GM18508 (cell line): ENCODE results near the gene CDC42EP3.

Experiments
- ATAC-seq: cut with Tn5 transposase; IDR thresholded peaks from one replicate; pipeline ENCODE4 v1.9.1; 2021; ENCODE audit warnings: moderate number of reproducible peaks; ENCODE audit not compliant: insufficient read depth, unreplicated experiment

Gene CDC42EP3

DNA sequence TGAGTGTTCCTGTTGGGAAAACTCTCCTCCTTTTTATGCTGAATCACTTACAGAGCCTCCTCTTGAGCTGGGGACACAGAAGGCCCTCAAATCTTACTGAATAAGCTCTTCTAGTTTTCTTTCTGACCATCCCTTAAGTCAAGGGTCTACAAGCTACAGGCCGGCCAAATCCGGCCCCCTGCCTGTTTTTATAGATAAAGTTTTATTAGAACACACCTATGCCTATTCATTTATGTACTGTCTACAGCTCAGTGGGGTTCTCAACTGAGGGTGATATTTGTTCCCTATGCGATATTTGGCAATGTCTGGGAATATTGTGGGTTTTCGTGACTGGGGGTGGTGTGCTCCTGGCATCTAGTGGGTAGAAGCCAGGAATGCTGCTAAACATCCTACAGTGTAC is 14.0 kb downstream of the CDC42EP3 start:
- no peak for ATAC-seq

DNA sequence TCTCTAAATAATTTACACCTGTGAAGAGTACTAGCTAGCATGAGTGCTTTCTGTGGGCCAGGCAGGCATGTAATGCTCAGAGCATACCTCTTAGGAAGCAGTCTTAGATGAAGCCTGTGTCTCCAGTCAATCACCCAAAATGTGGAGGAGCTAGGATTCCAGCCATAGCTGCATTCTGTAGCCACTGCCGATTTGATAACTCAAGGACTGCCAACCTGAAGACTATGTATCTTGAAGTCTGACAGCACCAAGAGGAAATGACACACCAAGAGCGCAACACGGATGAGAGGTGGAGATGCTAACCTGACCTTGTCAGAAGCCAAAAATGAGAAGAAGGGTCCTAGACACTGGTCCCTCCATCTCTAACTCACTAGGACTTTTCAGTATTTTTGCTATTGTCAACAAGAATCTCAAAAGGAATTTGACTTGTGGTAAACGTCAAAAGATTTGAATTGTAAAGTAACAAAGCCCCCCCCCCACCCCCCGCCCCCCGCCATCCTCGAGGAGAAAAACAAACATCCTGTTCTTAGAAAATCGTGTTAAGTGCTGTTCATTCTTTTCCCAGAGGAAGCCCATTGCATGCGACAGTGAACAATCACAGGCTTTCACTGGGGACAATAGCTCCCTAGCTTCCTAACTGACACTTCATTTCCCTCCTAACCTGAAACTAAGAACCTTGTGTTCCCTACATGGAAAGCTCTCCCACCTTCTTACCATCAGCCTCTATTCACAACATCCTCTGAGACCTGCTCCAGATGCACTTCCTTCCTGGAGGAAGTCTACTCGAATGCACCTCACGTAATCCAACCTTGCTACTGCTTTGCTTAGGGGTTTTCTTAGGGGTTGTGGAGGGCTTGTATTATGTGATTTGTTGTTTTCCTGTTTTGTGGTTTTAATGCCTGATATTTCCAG is 14.7 kb downstream of the CDC42EP3 start:
- no peak for ATAC-seq

- peak; percentile 68 for ATAC-seq
Measured at GRCh38 chr2:37654932-37655841, 16.3 kb downstream of the CDC42EP3 start.

DNA sequence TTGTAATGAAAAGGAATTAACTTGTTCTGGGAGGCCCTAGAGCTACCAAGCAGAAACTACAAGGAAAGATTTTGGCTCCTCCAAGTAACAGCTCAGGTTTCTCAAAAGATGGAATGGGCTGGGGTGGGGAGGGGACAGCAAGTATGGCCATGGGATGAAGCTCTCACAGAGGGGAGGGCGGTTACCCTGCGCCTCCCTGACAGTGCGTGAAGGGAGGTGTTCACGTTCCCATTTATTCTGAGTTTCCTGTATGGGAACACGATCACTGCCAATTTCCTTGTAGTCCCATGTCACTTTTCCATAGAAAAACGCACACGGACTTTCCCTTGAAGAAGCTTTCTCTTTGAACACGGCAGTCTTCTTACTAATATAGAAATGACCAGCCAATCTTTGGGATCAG is 17.0 kb downstream of the CDC42EP3 start:
- ATAC-seq = no peak

GRCh38 chr2:37653805-37654378 is 17.6 kb downstream of the CDC42EP3 start:
- peak; percentile 36 for ATAC-seq

DNA sequence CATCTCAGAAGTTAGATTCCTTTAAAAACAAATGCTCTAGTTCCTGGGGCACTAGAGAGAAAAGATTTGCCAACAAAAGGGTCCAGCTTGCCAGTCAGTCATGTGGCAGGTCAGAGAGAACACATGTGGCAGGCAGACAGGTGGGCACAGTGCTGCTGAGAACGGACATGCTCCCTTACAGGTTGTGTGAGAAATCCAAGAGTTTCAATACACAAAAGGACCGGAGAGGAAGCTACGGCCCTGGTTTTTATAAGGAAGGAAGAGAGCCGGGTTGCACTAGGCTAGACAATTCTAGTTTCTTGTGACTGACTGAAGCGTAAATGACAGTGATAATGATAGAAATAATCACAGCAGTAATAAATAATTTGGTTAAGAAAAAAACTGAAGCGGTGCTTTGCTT is 18.3 kb downstream of the CDC42EP3 start:
- no peak for ATAC-seq

DNA sequence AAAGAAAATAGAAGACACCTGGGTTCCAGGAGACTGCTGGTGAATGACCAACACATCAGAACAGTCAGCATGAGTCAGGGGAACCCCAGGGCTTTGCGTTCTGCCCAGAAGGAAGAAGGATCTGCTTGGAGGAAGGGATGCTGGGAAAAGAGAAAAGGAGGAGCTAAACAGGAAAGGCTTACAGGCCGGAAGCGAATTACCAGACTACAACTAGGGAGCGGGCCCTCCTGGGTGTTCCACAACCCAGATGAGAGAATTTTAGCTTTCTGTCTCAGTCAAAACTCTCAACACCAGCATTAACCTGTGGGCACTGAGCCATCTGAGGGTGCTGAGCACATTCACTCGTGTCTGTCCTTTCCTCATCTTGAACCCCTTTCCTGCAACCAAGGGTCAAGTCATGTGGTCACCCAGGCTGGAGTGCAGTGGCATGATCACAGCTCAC is 19.2 kb downstream of the CDC42EP3 start:
- ATAC-seq = no peak

- no peak for ATAC-seq
Measured at GRCh38 chr2:37650548-37651093, 20.8 kb downstream of the CDC42EP3 start.

DNA sequence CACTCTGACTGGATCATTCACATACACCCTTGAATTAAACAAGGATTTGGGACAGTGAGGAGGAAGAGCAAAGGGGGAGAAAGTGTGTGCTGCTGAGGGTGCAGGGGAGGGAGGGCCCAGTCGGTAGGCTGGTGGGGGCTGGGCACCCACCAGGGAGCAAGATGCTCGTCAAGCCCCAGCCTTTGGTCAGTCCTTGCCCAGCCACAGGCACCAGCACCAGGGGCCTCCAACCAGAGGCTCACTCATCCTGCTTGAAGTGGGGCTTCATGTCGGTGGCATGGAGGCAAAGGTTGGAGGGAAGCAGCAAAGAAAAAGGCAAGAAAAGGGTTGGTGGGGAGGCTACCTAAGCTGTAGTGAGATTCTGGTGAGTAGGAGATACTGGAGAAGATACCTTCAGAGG is 21.9 kb downstream of the CDC42EP3 start:
- ATAC-seq = no peak

DNA sequence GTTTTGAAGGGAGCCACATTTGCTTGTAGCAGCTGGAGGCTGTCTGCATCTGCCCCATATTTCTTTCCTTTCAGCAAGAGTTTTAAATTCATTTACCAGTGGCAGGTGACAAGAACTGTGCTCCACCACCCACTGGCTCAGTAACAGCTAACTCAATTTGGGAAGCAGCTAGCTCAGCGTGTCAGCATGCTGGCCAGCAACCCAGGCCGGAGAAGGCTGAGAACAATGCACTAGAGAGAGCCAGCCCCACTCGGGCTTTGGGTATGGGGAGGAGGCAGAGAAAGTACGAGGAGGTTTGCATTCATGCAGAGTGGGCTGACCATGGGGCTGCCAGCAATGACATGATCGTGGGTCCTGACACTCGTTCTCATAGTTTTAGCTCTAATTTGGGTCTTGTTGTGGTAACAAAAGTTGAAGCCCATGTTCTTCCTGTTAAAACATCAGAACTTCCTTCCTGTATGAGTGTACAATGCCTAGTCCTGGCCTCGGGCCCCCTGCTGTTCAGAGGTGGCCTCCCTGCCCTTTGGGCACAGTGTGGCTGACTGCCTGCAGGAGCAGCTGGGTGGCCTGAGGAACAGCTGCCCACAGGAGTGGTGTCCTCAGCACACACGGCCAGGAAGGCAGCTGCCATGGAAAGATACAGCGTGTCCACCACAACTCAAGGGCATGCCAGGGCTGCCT is 23.0 kb downstream of the CDC42EP3 start:
- ATAC-seq = no peak

DNA sequence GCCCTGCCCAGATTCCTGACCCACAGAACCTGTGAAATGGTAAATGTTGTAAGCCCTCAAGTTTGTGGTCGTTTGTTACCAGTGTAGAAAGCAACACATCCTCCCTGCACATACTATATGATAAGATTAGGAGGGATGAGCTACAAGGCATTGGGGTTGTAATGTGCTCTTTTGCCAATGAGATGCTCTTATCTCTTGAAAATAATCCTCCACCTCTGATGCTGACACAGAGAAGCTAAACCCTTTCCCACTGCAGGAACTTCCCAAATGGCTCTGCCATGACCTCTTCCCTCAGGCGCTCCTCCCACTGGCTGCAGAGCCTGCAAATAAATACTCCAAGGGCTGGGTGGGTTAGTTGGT is 23.5 kb downstream of the CDC42EP3 start:
- ATAC-seq = no peak

DNA sequence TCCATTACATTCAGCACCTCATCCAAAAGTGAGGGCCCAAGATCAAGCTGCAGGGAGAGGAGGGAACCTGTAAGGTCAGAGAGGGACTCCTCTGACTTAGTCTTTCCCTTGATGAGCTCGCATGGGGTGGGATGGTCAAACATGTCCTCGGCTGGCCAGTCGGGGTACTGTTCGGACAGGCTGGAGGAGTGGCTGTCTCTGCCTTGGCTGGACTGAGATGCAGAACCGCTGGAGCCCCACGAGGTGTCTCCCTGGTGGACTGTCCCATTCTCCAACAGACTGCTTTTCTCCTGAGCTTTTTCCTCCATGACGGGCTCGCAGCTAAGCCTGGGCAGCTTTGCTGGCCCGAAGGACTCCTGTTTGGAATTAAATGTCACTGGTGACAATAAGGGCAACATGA is 25.6 kb downstream of the CDC42EP3 start:
- ATAC-seq = no peak

DNA sequence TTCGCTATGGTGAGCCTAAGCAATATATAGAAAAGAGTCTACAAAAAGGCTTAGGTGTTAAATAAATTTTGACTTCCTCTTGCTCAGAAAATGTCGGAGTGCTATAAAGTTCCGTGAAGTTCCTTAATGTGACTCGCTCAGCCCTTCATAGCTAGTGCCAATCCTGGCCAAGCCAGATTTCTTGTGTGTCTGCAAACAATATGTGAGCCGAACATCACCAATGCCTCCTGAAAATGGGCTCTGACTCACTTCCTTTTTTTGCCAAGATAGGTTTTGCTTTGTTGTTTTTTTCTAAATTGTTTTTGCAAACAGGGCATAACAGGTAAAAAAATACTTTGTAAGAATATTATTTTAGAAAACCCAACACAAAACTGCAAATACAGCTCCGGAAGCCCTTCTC is 26.1 kb downstream of the CDC42EP3 start:
- ATAC-seq = no peak

DNA sequence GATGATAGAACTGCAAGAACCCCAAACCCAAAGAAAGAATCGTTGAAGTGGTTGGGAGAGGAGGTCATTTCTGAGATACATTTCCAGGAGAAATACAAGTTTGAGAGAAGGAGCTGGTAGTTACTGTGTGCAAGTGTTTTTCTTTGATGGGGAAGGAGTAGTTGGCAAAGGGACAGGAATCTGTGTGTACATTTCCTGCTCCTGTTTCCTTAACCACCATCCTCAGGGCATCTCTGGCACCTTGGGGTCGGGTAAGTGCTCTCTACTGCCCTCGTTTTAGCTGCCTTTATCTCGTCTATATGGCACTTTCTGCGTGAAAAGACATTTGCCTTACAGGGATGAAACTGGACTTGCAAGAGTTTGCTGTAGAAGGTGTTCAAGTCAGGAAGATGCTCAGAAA is 27.3 kb downstream of the CDC42EP3 start:
- ATAC-seq = no peak

DNA sequence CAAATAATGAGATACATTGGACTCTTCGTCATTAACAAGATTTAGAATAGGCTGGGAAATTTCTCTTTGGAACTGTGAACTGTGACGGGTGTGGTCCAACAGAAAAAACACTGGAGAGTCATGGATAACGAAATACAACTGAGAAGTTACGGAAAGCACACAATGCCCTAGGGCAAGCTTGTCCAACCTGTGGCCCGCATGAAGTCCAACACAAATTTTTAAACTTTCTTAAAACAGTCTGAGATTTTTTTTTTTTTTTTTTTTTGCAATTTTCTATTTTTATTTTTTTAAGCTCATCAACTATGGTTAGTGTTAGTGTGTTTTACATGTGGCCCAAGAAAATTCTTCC is 27.7 kb downstream of the CDC42EP3 start:
- no peak for ATAC-seq

DNA sequence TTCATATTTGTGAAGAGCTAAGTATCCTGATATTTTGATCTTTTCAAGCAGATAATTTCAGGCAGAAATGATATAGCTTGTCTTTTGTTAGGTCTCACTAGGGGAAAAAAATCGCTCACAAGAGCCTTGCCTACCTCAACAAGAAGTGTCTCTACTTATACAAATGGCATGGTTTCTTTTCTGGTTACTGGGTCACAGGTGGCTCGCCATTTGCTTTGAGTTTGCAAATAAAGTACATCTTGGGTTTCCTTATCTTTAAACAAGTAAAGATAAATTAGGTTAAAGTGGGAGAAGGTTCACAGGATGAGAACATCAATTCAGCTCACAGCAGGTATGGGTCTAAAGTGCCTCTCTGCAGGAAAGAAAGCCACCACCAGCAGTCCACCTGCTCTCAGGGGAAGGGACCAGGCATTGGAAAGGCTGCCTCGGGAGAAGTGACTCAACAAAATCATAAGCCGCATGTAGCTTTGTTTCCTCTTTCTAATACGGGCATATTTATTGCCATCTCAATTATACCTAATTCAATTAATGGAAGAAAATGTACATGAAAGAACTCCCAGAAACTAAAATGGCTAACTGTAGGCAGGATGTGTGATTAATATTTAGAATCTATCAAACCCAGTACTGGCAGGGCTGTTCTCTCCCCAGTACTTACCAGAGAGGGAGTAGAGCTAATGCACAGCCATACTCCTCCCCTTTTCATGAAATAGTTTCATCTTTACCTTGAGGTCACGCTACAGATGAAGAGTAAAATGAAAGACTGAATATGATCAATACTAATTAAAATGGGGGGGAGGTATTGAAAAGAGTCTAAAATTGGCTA is 28.3 kb downstream of the CDC42EP3 start:
- ATAC-seq = no peak

DNA sequence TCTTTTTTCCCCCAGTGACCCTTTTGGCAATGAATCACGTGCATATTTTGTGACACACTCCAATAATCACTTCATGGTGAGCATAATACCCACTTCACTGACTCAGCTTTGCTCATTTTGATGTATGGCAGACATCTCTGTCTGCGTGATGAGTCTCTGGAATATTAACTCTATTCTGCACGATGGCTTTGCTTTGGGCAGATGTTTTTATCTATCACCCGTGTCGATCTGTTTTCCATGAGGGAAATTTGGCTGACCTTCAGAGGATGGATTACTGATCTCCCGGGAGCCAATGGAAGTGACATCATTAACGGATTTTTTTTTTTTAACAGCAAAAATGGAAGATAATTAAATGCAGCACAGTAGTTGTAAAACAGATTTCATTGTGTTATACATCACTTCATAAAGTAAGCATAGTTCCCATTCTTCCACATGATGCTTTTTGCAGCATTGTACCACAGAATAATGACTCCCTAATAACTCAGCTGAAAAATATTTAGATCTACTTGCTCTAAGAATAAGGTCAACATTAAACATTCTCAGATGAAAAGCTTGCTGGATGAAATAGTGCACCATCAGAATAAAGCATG is 29.8 kb downstream of the CDC42EP3 start:
- ATAC-seq = no peak

- no peak for ATAC-seq
Measured at GRCh38 chr2:37639631-37640030, 31.8 kb downstream of the CDC42EP3 start.

DNA sequence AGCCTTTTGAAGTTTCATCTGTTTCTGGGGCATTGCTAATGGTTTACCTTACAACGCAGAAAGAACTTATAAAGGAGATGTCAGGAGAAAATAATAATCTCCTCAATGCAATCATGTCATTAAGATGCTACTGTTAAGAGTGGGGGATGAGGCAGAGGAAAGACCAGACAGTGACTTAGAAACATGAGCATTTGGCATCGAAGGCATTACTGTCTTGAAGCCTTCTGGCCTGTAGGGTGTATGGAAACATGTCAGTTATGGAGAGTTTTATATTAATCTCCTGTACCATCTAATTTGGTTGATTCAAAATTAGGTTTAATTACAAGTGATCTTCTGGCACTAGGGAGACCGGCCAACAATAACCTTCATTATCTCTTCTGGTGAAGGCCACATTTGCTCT is 32.5 kb downstream of the CDC42EP3 start:
- no peak for ATAC-seq
